HepG2 (cell line): ENCODE results near the gene PARP2. TPM values are rescaled to one million over a fixed set of nuclear protein-coding genes. Genes with fewer than 3 reads are reported as not detected.

Experiments
- ADNP ChIP-seq: sonication (generic); formaldehyde crosslinking; IDR thresholded peaks from 2 replicates; pipeline ENCODE4 v1.4.0; 2020; ENCODE audit warnings: missing genetic modification reagents
- ELF4 ChIP-seq: sonication (generic); formaldehyde crosslinking; IDR thresholded peaks from 2 replicates; pipeline ENCODE4 v1.5.0; 2020; ENCODE audit warnings: missing genetic modification reagents, mild to moderate bottlenecking, moderate library complexity, borderline replicate concordance
- EP300 ChIP-seq, 3 experiments: sonication (generic) in 1 of 3; formaldehyde crosslinking in 1 of 3; IDR thresholded peaks; 2 replicates each; pipeline versions ENCODE4 v1.5.1 to v1.6.1; 2011 to 2020; ENCODE audit warnings: low read depth in 2 of 3, low read length in 2 of 3, borderline replicate concordance in 1 of 3, improper control_type of control experiment in 1 of 3, mild to moderate bottlenecking in 1 of 3, missing genetic modification reagents in 1 of 3, moderate library complexity in 1 of 3
- GPN1 ChIP-seq: sonication (generic); formaldehyde crosslinking; IDR thresholded peaks from 2 replicates; pipeline ENCODE4 v1.5.1; 2020; ENCODE audit warnings: missing genetic modification reagents, borderline replicate concordance
- IKZF1 ChIP-seq: fragments of 450-650 bp; IDR thresholded peaks from 2 replicates; pipeline ENCODE4 v1.7.1; 2016
- SMAD9 ChIP-seq: sonication (generic); formaldehyde crosslinking; IDR thresholded peaks from 2 replicates; pipeline ENCODE4 v1.5.1; 2020; ENCODE audit warnings: mild to moderate bottlenecking, missing genetic modification reagents
- SRSF4 ChIP-seq: fragments of 200-400 bp; formaldehyde crosslinking; IDR thresholded peaks from one replicate; pipeline ENCODE4 v1.6.1; 2018; ENCODE audit warnings: mild to moderate bottlenecking, low read depth, low read length, moderate library complexity; ENCODE audit not compliant: poor library complexity, severe bottlenecking
- TFDP1 ChIP-seq: IDR thresholded peaks from 2 replicates; pipeline ENCODE4 v1.6.1; 2016; ENCODE audit warnings: missing compliant biosample characterization, missing genetic modification reagents, borderline replicate concordance
- ZMYM4 ChIP-seq: sonication (generic); formaldehyde crosslinking; IDR thresholded peaks from 2 replicates; pipeline ENCODE4 v1.8.1; 2023; ENCODE audit warnings: mild to moderate bottlenecking, missing genetic modification reagents
- ZNF138 ChIP-seq: sonication (generic); formaldehyde crosslinking; IDR thresholded peaks from 2 replicates; pipeline ENCODE4 v1.5.0; 2020; ENCODE audit warnings: mild to moderate bottlenecking, low read depth, missing genetic modification reagents
- ZNF331 ChIP-seq: sonication (generic); formaldehyde crosslinking; IDR thresholded peaks from 2 replicates; pipeline ENCODE4 v1.4.0; 2020; ENCODE audit warnings: missing genetic modification reagents
- polyA plus RNA-seq, 8 experiments: library from polyadenylated mRNA; depleted of rRNA in 3 of 8; stranded (reverse) in 7 of 8; unstranded in 1 of 8; fragments of >200 nt; fragmentation: Illumina TruSeq in 4 of 8; extraction: Trizol in 4 of 8; gene quantifications; 2 replicates each; pipeline versions ENCODE4 v1.2.1 to v1.2.3, GENCODE V29; 2011 to 2016; ENCODE audit warnings: low read depth in 4 of 8, missing spikeins in 1 of 8, mixed read lengths in 1 of 8; ENCODE audit not compliant: insufficient read depth in 1 of 8
- total RNA-seq, 5 experiments: library from RNA; depleted of rRNA; stranded (reverse); fragments of >200 nt; fragmentation: Illumina TruSeq; extraction: Trizol; gene quantifications; 2 replicates each; pipeline ENCODE4 v1.2.3, GENCODE V29; 2016; ENCODE audit warnings: low read depth in 1 of 5
- TF ChIP-seq, protein P1 (sequence below): sonication (generic); formaldehyde crosslinking; IDR thresholded peaks from 2 replicates; pipeline ENCODE4 v1.4.0; 2020; ENCODE audit warnings: low read depth, mild to moderate bottlenecking, missing genetic modification reagents
- TF ChIP-seq, protein P2 (sequence below): sonication (generic); formaldehyde crosslinking; IDR thresholded peaks from 2 replicates; pipeline ENCODE4 v1.4.0; 2020; ENCODE audit warnings: mild to moderate bottlenecking, missing genetic modification reagents, borderline replicate concordance
- TF ChIP-seq, protein P3 (sequence below): sonication (generic); formaldehyde crosslinking; IDR thresholded peaks from 2 replicates; pipeline ENCODE4 v1.5.0; 2020; ENCODE audit warnings: missing genetic modification reagents, mild to moderate bottlenecking, borderline replicate concordance

The PARP2 gene
- total and polyA plus RNA-seq, 2 of the 13 experiments (the other 11 are each of a cell fraction or from before 2014, with no cell fraction given): 37.3 to 38.4 TPM

GRCh38 chr14:20343092-20343861 is at the start of gene PARP2 (continued):
- no peak for TF ChIP-seq IKZF1
- no peak; a peak in 1 of 4 replicates for TF ChIP-seq EP300 (IDR thresholded peaks at IDR 0.05; ENCODE audit: low read depth in 2 of 2, low read length in 2 of 2)
- peak; percentile 30; the same call in 1 of the 2 replicates for TF ChIP-seq EP300 (CRISPR knock-in tag; IDR thresholded peaks at IDR 0.05; ENCODE audit: borderline replicate concordance)
- TF ChIP-seq, protein P1, sequence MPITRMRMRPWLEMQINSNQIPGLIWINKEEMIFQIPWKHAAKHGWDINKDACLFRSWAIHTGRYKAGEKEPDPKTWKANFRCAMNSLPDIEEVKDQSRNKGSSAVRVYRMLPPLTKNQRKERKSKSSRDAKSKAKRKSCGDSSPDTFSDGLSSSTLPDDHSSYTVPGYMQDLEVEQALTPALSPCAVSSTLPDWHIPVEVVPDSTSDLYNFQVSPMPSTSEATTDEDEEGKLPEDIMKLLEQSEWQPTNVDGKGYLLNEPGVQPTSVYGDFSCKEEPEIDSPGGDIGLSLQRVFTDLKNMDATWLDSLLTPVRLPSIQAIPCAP (CRISPR knock-in tag): 0 out of 2 replicates have a peak, but pooled peaks have one; percentile 46
- TF ChIP-seq ZNF138: 0 out of 2 replicates have a peak, but pooled peaks have one; percentile 33
- TF ChIP-seq, protein P2, sequence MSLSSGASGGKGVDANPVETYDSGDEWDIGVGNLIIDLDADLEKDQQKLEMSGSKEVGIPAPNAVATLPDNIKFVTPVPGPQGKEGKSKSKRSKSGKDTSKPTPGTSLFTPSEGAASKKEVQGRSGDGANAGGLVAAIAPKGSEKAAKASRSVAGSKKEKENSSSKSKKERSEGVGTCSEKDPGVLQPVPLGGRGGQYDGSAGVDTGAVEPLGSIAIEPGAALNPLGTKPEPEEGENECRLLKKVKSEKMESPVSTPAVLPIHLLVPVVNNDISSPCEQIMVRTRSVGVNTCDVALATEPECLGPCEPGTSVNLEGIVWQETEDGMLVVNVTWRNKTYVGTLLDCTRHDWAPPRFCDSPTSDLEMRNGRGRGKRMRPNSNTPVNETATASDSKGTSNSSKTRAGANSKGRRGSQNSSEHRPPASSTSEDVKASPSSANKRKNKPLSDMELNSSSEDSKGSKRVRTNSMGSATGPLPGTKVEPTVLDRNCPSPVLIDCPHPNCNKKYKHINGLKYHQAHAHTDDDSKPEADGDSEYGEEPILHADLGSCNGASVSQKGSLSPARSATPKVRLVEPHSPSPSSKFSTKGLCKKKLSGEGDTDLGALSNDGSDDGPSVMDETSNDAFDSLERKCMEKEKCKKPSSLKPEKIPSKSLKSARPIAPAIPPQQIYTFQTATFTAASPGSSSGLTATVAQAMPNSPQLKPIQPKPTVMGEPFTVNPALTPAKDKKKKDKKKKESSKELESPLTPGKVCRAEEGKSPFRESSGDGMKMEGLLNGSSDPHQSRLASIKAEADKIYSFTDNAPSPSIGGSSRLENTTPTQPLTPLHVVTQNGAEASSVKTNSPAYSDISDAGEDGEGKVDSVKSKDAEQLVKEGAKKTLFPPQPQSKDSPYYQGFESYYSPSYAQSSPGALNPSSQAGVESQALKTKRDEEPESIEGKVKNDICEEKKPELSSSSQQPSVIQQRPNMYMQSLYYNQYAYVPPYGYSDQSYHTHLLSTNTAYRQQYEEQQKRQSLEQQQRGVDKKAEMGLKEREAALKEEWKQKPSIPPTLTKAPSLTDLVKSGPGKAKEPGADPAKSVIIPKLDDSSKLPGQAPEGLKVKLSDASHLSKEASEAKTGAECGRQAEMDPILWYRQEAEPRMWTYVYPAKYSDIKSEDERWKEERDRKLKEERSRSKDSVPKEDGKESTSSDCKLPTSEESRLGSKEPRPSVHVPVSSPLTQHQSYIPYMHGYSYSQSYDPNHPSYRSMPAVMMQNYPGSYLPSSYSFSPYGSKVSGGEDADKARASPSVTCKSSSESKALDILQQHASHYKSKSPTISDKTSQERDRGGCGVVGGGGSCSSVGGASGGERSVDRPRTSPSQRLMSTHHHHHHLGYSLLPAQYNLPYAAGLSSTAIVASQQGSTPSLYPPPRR (CRISPR knock-in tag): peak; percentile 71
- TF ChIP-seq SMAD9 (CRISPR knock-in tag): peak; percentile 30; the same call in 1 of the 2 replicates
- TF ChIP-seq TFDP1: peak; percentile 99
- TF ChIP-seq ELF4: no peak
- TF ChIP-seq GPN1 (CRISPR knock-in tag): no peak
- TF ChIP-seq, protein P3, sequence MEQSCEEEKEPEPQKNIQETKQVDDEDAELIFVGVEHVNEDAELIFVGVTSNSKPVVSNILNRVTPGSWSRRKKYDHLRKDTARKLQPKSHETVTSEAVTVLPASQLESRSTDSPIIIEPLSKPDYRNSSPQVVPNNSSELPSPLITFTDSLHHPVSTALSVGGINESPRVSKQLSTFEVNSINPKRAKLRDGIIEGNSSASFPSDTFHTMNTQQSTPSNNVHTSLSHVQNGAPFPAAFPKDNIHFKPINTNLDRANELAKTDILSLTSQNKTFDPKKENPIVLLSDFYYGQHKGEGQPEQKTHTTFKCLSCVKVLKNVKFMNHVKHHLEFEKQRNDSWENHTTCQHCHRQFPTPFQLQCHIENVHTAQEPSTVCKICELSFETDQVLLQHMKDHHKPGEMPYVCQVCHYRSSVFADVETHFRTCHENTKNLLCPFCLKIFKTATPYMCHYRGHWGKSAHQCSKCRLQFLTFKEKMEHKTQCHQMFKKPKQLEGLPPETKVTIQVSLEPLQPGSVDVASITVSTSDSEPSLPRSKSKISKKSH (CRISPR knock-in tag): peak; percentile 19; the same call in 1 of the 2 replicates
- no peak for TF ChIP-seq ADNP (CRISPR knock-in tag)
- TF ChIP-seq SRSF4: no peak
- peak; percentile 97 for TF ChIP-seq ZMYM4 (CRISPR knock-in tag)
- peak; percentile 84 for TF ChIP-seq ZNF331 (CRISPR knock-in tag)
